HG03045 (cell line): ENCODE data around the gene CS.
A peak's percentile ranks its signal among the peaks of the same experiment; 100 is the strongest.
"Not testable (repeated sequence)": the region's sequence is repeated elsewhere in the genome, so short reads cannot be mapped to it uniquely, and the experiment has no call there.

ENCODE experiments used
- ATAC-seq: cut with Tn5 transposase; IDR thresholded peaks from one replicate; pipeline ENCODE4 v1.9.1; 2021; ENCODE audit warnings: mild to moderate bottlenecking, moderate library complexity; ENCODE audit not compliant: unreplicated experiment

CS gene

DNA sequence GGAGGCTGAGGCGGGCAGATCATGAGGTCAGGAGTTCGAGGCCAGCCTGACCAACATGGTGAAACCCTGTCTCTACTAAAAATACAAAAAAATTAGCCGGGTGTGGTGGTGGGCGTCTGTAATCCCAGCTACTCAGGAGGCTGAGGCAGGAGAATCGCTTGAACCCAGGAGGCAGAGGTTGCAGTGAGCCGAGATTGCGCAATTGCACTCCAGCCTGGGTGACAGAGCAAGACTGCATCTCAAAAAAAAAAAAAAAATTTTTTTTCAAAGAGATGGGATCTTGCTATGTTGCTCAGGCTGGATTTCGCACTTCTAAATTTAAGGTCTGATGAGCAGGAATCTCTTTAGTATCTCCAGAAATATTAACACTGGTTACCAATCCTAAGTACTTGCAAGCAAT lies 21.5 kb upstream of the CS start:
- ATAC-seq: not testable (repeated sequence)

DNA sequence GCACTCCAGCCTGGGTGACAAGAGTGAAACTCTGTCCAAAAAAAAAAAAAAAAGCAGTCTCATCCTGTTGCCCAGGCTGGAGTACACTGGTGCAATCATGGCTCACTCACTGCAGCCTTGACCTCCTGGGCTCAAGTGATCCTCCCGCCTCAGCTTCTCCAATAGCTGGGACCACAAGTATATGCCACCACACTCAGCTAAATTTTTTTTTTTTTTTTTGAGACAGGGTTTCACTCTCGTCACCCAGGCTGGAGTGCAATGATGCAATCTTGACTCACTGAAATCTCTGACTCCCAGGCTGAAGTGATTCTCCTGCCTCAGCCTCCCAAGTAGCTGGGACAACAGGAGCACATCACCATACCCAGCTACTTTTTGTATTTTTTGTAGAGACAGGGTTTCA lies 20.9 kb upstream of the CS start:
- no peak for ATAC-seq

DNA sequence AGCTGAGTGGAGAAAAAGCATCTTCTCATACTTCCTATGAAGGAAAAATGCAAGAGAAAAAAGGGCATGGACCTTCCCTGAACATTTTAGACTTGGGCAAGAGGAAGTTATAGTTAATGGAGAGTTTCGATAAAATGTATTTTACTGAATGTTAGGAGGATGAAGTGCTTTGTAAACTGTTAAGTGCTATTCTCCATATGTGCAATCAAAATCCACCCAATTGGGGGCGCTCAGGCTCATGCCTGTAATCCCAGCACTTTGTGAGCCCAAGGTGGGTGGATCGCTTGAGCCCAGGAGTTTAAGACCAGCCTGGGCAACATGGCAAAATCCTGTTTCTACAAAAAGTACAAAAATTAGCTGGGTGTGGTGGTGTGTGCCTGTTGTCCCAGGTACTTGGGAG lies 17.5 kb upstream of the CS start:
- ATAC-seq: no peak

DNA sequence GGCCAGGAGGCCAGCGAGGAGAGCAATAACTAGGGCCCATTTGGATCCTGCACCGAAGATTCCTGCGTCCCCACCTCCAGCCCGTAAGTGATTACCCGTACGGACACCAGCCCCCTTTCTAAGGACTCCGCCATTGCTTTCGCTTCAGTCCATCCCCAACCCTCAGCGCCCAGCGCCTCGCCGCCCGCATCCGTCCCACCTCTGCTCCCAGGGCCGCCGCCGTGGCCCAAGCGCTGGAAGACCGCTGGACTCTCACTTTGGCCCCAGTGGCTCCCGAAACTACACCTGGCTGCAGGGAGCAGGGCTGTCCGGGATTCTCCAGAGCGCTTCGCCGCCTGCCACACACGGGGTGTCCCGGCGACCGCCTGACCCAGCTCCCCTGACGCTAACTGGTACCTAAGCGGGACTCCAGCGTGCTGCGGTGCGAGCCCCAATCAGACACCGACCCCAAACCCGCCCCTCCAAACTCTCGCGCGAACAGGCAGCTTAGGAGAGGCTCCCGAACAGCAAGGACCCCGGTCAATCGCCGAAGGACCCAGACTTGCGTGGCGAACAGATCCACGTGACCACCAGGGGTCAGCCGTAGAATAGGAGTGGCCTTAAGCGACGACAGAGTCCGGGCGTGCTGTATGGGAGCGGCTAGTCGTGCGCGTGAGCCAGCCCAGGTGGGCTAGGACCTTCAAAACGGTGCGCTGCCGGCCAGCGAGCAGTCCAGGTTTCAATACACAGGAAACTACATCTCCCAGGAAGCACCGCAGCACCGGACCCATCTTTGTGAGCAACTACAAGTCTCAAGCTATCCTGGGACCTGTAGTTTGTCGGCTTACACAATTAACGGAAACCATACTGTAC lies 15.7 kb upstream of the CS start, which contains the start of gene CNPY2:
Gene CNPY2, minus strand, starts transcription at position 367 of the 852 bp plus-strand sequence. CDS start 771 bp downstream, outside the sequence.
- peak; percentile 88 for ATAC-seq

DNA sequence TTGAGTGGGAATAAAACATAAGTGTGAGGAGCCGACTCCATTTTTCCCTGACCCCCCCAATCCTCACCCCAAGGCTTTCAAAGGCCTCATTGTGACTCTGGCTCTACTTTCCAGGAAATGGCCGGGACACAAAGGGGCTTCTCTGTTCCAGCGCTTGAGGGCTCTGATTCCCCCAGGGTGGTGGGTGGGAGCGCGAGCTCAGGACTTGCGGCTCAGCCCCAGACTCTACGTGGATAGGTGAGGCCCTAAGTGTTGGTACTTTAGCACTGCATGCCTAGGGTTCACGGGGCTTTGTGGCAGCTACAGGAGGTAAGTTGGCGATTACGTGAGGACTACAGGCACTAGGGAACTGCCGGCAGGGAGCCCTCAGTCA lies 15.1 kb upstream of the CS start:
- ATAC-seq: no peak

DNA sequence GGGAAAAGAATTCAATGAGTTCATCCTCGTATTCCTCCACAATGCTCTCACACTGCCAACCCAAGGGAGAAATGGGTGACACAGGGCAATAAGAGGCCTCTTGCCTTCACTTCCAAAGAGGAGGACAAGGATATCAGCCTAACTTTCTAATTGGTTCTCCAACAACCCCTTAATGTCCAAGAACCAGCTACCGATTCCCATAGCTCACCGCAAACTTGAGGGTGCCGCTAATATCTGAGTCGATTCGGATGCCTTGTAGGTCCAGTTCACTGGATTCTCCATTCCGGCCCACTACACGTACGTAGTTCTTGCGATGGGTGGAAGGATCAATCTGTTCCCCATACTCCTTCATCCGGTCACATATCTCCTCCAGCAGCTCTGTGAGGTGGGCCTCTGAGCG lies 10.9 kb upstream of the CS start:
- no peak for ATAC-seq

DNA sequence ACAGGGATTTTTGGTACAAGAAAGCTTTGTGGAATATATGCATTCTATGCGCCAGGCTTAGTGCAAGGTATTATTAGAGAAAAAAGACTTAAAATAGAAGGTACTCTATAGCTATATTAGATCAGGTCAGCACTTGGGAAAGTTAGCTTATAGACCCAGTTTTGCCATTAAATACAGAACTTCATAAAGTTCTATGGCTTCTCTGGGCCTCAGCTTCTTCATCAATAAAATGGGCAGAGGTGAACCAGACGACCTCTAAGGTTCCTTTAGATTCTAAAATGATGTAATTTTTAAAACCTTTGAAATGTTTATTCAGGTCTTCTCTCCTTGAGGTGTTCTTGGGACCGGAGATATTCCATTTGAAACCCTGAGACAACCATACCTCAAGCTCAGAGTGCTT lies 8.6 kb upstream of the CS start:
- ATAC-seq: no peak

DNA sequence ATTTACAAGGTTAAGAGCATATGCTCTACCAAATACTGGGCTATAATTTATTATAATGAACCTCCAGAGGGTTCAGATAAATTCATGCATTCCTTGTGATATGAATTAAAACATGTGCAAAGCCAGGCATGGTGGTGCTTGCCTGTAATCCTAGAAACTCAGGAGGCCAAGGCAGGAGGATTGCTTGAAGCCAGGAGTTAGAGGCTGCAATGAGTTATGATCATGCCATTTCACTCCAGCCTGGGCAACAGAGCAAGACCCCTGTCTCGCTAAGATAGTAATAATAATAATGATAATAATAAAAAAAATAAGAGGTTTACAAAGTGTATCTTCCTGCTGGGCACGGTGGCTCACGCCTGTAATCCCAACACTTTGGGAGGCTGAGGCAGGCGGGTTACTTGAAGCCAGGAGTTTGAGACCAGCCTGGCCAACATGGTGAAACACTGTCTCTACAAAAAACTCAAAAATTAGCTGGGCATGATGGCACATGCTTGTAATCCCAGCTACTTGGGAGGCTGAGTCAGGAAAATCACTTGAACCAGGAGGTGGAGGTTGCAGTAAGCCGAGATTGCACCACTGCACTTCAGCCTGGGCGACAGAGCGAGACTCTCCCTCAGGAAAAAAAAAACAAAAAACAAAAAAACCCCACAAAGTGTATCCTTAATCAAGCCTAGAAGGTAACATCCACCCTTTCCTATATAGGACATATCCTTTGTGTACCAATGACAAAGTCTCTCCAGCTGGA lies 7.3 kb upstream of the CS start:
- ATAC-seq: no peak

DNA sequence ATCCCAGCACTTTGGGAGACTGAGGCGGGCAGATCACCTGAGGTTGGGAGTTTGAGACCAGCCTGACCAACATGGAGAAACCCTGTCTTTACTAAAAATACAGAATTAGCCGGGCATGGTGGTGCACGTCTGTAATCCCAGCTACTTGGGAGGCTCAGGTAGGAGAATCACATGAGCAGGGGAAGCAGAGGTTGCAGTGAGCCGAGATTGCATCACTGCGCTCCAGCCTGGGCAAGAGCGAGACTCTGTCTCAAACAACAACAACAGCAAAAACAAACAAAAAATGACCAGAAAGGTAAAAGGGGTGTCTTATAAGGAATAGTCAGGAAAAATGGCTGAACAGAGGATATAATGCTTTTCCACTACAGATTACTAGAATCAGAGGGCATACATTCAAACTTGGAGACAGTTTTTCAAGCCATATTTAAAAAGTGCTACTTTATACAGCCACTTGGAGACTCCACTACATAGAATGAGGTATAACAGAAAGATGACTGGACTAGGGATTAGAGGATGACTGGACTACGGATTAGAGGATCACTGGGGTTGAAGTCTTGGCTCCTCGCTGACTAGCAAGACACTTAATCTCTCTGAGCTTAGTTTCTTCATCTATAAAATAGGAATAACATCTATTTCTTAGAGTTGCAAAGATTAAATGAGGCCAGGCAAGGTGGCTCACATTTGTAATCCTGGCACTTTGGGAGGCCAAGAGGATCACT lies 4.9 kb upstream of the CS start:
- ATAC-seq: no peak

DNA sequence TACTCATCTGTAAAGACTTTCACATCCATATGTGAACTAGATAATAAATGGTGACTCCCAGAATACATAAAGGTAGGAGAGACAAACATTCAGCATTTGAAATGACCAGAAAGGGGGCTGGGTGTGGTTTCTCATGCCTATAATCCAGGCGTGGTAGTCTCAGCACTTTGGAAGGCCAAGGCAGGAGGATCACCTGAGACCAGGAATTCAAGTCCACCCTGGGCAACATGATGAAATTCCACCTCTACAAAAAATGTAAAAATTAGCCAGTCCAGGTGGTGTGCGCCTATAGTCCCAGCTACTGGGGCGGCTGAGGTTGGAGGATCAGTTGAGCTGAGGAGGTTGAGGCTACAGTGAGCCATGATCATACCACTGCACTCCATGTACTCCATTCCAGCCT lies 4.1 kb upstream of the CS start:
- no peak for ATAC-seq

DNA sequence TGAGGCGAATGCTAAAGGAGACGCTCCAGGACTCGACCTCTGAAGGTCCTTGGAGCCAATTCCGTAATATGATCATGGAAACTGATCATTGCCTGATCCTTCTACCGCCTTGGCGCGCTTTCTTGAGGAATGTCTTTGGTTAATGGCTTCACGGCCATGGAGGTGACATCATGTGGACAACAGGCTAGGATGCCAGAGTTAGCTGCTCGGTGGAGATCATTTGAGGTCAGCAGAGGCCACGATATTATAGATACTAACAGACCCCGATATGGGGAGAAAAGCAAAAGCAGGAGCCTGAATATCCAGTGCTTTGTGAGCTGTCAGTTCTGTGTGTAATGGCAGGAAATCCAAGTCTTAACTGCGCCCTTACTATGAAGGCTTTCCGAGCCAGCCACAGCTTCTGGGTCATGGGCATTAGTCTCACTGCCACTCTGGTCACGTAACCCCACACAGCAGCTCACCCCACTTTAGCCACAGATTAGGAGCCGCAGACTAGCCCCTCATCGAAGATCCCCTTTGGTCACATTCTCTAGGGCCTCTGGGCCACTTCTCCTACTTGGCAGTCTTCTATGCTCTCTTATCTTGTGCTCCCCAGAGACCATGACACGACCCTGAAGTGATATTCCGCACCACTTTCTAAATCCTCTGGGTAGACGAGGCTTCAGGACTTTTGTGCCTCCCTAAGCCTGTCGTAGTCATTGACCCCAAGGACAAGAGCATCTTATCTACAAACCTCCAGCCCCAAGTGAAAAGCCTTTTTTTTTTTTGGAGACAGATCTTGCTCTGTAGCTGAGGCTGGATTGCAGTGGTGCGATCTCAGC lies 724 bp upstream of the CS start:
- no peak for ATAC-seq

DNA sequence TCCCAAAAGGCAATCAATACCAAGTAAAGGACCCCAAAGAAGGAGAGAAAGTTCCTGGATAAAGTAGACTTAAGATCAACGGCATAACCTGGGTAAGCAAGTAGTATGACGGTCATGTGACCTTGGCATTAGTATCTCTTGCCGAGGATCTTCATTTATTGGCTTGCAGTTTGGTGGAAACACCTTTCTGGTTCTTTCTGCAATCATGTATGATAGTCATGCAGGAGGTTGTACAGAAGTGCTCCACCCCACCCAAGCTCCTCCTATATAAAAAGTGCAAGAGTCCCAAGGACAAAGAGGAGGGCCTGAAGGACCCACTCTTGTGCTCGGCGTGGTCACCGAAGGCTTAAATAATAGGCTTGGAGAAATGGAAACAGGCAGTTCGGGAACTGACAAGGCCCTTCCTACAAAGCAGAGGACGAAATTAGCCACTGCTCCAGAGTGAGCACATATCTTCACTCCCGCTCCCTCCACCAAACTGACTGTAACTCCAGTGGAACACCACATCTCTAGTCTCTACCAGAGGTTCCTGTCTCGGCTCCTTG lies 750 bp downstream of the CS start:
- no peak for ATAC-seq

DNA sequence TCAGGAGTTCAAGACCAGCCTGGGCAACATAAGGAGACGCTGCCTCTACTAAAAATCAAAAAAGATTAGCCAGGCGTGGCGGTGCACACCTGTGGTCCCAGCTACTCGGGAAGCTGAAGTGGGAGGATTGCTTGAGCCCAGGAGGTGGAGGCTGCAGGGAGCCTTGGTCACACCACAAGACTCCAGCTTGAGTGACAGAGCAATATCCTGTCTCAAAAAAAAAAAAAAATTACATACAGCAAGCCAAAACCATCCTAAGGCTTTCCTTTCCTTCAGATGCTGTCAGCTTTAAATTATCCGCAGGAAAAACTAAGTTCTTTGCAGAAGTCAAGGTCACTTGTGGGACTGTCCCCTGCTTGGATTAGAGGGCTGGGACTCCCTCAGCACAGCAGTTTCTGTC lies 1.3 kb downstream of the CS start:
- no peak for ATAC-seq

DNA sequence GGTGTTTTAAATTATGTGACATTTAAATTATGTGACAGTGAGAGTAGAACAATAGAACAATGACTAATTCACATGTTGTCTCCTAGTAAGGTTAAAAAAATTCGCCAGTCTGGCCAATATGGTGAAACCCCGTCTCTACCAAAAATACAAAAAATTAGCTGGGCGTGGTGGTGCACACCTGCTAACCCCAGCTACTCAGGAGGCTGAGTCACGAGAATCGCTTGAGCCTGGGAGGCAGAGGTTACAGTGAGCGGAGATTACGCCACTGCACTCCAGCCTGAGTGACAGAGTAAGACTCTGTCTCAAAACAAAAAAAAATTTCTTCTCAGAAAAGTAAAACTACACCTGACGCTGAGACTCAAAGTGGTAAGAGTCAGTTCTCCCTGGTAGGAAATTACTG lies 2.7 kb downstream of the CS start:
- ATAC-seq: no peak

DNA sequence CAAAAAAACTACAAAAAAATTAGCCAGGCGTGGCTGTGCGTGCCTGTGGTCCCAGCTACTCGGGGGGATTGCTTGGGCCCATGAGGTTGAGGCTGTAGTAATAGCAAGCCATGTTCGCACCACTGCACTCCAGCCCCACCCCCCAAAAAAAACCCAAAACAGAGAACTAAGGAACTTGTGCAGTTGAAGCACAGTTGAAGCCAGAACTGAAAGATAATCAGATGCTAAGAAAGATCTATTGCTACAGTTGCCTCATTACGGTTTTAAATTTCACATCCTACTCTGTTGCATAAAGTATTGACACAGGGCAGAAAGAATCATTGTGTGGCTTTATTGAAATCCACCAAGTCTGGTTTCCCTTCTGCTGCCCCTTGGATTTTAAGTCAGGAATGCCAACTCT lies 3.8 kb downstream of the CS start:
- ATAC-seq: no peak

DNA sequence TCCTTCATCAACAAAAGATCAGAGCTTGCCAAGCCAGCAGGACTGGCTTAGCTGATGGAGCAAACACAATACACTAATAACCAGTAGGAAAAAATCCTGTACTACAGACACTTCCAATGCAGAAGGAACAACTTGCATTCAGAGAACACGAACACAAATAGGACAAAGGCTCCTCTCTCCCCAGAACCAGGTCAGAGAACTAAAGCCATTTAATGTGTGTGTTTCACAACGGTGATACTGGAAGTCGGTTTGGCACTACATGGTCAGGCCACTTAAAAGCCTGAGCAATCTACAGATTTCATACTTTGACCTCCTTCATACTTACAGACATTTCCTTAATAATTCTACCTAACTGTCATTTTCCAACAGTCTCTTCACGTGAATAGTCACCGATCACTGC lies 6.3 kb downstream of the CS start:
- no peak for ATAC-seq

DNA sequence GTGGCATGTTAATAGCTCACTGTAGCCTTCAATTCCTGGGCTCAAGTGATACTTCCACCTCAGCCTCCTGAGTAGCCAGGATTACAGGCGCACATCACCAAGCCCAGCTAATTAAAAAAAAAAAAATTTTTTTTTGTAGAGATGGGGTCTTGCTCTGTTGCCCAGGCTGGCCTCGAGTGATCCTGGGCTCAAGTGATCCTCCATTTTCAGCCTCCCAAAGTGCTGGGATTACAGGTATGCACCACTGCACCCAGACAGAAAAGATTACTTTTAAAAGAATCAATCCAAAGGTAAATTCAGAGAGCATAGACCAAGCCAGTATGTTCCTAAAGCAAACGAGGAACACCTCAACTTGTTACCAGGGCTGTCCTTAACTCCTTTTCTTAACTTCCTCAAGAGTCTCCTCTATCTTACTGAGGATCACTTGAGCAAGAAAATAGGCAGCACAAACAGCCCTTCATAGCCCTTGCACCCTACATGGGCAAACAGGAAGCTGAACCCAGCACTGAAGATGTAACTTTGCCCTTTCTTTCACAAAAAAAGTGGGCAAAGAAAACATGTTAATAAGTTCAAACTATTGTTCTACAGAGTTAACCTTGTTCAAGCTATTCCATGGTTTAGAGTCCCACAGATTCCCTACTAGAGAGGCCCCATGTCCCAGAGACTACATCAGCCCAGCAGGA lies 11.3 kb downstream of the CS start:
- ATAC-seq: no peak

DNA sequence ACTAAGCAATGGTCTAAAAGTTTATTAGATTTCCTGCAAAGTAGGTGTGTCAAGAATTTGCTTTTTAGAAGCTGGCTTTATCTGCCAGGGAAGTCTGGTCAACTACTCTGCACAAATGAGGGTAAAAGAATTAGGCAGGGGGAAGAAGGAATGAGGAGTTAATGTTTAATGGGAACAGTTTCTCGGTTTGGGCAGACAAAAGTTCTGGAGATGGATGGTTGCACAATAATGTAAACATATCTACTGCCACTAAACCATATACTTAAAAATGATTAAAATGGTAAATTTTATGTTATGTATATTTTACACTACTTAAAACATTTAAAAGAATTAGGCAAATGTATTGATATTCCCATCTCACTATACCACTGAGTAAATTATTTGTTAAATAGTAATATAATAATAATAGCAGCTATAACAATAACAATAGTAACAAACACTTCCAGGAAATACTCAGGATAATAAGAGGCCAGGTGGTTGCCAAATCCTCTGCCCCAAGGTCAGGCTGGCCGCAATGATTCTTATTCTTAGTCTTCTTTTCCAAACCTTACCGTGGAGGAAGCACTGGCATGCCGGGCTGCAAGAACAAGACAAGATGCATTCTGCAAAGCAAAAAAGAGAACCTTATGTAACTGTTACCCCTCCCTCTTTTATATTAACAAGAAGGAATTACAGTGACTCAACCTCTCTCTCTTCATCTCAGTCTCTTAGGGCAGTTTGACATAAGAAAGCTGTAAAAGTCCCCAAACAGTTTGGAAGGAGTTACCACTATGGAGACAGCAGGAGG lies 13.9 kb downstream of the CS start:
- ATAC-seq: no peak

DNA sequence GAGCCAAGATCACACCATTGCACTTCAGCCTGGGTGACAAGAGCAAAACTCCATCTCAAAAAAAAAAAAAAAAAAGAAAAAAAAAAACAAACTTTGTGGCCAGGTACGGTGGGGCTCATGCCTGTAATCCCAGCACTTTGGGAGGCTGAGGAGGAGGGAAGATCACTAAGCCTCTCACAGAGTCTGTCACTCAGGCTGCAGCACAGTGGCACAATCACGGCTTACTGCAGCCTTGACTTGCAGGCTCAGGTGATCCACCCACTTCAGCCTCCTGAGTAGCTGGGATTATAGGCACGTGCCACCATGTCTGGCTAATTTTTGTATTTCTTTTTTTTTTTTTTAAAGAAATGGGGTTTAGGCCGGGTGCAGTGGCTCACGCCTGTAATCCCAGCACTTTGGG lies 15.9 kb downstream of the CS start:
- ATAC-seq: not testable (repeated sequence)
